HT1080 (cell line): ENCODE data around the gene PSMD9. TPM values are rescaled to one million over a fixed set of nuclear protein-coding genes. Genes with fewer than 3 reads are reported as not detected.

Experiments
- DNase-seq: peaks from one replicate; pipeline ENCODE4 v3.0.0-alpha.2; 2015; ENCODE audit warnings: low read depth
- small RNA-seq: library from RNA; depleted of rRNA; stranded (forward); fragments of <200 nt; gene quantifications from one replicate; pipeline ENCODE3, GENCODE V24; 2014
- total RNA-seq: library from RNA; depleted of rRNA; stranded (reverse); fragments of >200 nt; shearing (Covaris generic); gene quantifications from 2 replicates; pipeline ENCODE4 v1.2.3, GENCODE V29; 2014; rRNA removed

Gene PSMD9
- total RNA-seq, 1 experiment from 2014 or later, result 162 TPM

DNA sequence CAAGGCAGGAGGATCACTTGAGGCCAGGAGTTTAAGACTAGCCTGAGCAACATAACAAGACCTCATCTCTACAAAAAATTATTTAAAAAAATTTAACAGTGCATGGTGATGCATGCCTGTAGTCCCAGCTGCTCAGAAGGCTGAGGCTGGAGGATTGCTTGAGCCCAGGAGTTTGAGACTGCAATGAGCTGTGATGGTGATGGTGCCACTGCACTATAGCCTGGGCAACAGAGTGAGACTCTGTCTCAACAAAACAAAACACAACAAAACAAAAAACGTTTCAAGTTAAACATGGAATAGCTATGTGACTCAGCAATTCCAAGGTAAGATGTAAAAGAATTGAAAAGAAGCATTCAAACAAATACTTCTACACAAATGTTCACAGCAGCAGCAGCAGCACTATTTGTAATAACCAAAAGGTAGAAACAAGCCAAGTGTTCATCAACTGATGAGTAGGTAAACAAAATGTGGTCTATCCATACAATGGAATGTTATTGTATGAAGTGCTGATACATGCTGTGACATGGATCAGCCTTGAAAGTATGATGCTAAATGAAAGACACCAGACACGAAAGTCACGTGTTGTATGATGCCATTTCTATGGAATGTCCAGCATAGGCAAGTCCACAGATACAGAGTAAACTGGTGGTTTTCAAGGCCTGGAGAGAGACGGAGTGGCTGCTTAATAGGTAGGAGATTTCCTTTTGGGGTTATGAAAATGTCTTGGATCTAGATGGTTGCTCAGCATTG, 61.2 kb downstream of the PSMD9 start:
- DNase-seq, result peak; percentile 91

DNA sequence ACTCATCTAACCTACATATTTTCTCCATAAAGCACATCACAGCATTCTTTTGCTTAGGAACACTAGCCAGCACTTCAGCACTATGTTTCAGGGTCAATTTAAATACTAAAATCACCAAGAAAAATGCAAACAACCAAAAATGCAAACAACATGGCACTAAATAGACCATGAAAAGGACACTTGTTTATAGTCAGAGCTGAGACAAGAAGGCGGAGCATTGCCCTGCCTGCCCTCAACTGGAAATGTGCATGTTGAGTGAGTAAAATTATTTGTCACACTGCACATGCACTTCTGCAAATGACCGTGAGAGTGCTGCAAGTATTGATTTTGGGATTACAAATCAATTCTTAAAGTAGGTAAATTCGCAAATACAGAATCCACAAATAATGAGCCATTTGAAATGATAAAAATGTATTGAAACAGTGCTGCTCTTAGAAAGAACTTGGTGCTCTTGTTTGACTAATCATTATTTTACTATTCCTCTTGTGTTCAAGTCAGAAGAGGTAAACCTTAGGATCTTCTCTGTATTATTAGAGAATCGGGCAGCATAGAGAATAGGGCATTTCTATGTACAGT, 64.6 kb downstream of the PSMD9 start:
- DNase-seq, result no peak

DNA sequence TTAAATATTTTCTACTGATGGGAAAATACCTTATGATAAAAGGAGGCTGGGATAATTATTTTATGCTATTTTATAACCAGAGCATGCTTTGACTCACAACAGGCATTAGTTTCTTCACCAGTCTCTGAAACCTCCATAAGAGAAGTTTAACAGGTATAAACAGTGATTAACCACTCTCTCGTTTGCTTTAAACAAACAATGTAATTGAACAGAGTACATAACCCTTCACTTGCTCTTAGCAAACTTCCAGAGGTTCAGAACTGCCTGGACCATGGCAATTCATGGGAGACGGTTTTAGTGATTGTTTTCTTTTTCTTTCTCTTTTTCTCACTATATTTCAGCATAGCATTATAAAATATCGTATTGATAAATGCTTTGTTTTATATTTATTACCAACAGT, 65.1 kb downstream of the PSMD9 start:
- DNase-seq, result no peak

DNA sequence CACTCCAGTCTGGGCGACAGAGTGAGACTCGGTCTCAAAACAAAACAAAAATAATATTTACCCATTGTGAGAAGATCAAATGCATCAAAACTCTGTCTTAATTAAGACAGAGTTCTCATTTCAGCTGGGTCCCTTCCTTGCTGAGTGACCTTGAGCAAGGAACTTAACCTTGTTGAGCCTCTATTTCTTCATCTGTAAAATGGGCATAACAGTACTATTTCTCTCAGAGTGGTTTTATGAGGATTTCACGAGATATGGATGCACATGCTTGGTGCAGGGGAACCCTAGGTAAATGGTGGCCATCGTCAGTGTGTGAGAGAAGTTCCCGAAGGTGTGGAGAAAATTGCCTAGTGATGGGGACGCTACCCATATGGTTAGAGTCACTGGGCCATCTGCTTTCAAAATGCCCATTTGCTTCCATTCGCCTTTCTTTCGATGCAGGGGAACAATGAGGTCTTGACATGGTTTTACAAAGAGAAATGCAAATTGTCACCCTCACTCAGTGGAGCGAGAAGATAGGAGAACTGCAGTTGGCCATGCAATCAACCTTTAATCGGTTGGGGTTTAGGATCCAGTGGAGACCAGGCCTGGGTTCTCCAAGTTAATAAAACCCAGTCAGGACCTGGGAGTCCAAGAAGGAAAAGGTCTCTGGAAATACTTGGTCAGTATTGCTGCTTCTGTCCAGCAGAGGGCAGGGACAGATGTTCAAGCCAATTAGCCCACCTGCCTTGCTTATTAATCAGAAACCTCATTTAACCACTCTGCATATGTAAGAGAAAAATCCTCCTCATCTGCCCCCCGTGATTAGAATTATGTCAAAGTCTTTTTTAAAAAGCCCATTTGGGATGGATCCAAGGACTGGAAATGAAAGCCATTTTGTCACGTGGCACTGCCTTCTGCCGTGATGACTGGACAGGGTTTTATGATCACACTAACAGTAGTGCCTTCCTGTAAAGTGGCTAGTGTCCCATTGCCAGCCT, 67.0 kb downstream of the PSMD9 start:
- DNase-seq, result peak; percentile 8

DNA sequence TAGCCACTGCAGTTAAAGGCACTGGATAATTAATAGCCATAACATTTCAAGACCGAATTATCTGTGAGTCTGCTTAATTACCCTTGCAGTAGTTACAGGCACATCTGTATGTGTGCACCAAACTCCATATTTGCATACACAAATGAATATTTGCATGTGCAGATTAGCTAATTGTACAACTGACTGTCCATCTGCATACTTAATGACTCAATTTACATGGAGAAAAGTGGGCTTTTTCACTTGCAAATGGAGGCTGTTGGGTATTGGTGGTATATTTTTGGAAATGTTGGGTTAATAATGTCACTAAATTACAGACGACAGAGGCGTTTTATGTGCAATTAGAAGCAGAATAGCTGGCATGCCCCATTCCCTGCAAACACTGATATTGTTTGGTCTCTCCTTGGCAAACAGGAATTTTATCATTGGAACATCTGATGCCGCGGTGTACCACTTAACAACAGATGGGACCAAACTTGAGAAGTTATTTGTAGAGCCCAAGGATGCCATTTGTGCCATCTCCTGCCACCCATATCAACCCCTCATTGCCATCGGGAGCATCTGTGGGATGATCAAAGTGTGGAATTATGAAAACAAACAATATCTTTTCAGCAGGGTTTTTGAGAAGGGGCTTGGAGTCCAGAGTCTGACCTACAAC, 69.4 kb downstream of the PSMD9 start:
- no peak for DNase-seq

DNA sequence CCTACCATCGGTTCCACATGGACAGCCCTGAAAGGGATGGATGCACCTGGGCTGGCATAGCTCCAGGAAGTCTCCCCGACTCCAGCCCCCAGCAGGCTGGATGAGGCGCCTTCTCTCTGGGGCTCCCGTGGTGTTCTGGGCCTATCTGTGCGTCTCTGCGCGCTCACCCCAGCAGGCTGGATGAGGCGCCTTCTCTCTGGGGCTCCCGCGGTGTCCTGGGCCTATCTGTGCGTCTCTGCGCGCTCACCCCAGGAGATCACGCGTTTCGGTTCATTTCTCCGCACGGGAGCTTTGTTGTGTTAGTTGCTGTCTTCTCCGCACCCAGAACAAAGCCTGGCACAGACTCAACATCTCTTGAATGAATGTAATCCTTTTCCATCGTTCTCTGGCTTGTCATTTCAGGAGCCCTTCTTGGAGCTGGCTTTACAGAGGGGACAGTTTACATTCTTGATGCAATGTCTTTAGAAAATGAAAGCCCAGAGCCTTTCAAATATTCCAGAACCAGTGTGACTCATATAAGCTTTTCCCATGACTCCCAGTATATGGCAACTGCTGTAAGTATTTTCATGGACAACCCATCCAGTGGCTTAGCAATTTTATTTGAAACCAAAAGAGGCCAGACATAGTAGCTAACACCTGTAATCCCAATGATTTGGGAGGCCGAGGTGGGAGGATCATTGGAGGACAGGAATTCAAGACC, 70.1 kb downstream of the PSMD9 start:
- DNase-seq, result no peak

DNA sequence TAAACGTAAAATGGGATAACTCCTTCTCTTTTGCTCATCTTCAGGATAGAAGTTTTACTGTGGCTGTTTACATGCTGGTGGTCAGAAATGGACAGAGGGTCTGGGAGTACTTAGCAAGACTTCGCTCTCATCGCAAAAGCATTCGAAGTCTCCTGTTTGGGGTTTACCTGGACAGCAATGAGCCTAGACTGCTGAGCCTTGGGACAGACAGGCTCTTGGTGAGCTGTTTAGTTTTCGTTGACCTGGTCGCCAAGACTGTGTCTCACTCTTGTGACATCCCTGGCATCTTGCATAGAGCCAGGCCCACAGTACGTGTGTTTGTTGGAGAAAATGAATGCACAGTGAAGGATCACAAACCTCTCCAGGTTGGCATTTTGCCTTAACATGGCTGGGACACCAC, 72.0 kb downstream of the PSMD9 start:
- DNase-seq, result no peak

DNA sequence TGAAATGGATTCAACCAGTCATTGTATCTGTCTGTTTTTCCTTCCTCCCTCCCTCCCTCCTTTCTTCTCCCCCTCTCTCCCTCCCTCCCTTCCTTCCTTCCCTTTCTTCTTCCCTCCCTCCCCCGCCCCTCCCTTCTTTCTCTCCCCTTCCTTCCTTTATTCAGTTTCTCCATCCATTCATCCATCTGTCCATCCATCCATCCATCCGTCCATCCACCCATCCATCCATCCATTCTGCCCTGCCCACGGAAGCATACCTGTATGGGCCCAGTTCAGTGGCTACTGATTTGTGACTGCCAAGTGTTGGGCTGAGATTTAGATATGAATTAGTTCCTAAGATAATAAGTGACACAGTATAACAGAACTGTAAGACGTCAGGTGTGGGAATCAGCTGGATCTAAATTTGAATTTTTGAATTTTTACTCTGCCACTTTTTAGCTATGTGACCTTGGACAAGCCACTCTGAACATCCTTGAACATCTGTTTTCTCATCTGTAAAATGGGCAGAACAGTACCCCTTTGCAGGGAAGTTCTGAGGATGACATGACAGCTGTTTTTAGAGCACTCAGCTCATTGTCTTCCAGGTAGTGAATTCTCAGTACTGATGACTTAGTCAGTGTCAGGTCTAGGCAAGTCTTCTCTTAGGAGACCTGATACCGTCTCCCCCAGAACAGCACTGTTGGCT, 72.7 kb downstream of the PSMD9 start:
- no peak for DNase-seq

DNA sequence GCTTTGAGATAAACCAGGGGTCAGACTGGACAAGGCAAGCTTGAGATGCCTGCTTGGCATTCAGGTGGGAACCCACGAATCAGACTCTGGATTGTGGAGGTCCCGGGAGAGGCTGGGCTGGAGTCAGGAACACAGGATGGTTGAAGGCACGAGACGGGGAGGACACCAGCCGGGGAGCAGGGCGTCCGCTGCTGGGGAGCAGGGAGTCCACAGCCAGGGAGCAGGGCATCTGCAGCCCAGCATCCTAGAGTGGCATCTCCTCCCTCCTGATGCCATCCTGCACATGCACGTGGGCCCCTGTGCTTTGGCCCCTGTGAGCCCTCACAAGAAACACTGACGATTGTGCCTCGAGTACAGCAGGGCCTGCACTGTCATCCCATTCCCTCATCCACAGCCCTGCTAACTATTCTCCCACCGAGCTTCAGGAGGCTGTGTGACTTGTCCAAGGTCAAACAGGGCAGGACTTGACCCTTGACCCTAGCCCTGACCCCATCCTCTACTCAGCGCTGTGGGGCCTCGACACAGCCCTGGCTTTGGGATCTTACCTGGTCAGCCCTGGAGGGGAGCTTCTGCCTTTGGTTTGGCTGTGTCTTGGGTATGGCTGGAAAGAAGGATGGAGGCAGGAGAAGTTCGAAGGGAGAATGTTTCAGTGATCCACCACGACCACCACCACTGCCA, 74.9 kb downstream of the PSMD9 start:
- DNase-seq, result no peak

DNA sequence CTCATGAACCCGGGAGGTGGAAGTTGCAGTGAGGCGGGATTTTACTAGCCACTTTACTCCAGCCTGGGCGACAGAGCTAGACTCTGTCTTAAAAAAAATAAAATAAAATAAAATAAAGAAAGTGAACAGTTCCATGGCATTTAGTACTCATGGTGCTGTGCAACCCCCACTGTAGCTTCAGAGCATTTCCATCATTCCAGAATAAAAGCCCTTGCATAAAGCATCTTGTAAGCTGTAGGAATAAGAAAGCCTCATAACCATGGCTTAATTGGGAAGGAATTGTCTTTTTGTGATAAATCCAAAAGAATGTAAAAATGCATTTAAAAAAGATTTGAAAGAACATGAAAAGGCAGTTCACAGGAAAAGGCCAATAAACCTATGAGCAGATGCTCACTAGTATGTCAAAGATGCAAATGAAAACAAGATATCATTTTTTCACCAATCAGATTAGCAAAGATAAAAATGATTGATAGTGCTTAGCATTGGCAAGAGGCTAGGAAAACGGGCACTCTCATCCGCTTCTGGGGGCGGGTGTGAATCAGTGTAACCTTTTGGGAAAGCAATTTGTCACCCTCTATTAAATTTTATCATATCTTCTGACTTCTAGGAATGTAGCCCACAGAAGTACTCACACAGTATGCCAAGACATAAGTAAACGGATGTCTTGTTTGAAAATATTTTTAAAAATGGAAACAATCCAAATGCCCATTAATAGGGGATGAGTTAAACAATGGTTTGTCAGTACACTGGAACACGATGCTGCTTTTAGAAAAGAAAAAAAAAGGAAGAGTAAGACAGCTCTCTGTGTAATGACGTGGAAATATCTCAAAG, 76.4 kb downstream of the PSMD9 start:
- DNase-seq, result no peak

DNA sequence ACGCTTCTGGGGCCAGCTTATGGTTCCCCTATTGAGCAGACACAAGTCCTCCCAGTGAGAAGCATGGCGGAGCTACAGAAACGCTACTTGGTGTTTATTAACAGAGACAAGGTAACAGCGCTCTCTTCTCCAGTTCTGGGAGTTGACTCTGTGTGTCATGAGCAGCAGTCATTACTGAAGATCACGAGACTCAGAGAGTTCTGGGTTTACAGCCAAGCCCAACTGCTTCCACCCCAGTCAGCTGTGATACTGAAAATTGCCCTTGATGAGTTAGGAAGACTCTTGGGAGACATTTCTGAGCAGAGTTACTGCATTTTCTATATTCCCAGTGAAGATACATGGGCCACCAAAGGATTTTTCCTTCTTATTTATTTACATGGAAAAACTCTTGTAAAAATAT, 78.4 kb downstream of the PSMD9 start:
- no peak for DNase-seq

Small RNAs within 50 kb of the gene (small RNA-seq; reads per million reads assigned to genes)
- gene AC069503.3 (not detected), gene RF00017 (not detected), gene RNU7-170P (not detected)

Other genes with a start within 250 kb of the PSMD9 start
- gene MORN3, start 219.1 kb upstream of the PSMD9 start, total RNA-seq, result 0.08 and 0.33 TPM in 2 replicates
- gene TMEM120B, start 176.0 kb upstream of the PSMD9 start, total RNA-seq, result 9.6 and 12.0 TPM in 2 replicates
- gene RHOF, start 95.1 kb upstream of the PSMD9 start, total RNA-seq, result 31.4 and 39.9 TPM in 2 replicates
- gene SETD1B, start 84.8 kb upstream of the PSMD9 start, total RNA-seq, result 2.8 and 5.0 TPM in 2 replicates
- 0.47 TPM in 1 of 2 replicates, not detected in the other for gene HPD, start 29.9 kb upstream of the PSMD9 start, total RNA-seq
- gene CFAP251, start 29.8 kb downstream of the PSMD9 start, total RNA-seq, result 10.5 and 11.2 TPM in 2 replicates
- 7.2 and 10.3 TPM in 2 replicates for gene BCL7A, start 133.1 kb downstream of the PSMD9 start, total RNA-seq
- gene MLXIP, start 190.0 kb downstream of the PSMD9 start, total RNA-seq, result 7.8 and 10.9 TPM in 2 replicates